MM.1S (cell line): ENCODE data around the gene REG1A.

Experiments used
- CTCF ChIP-seq: fragments of 300-600 bp; sonication (generic); IDR thresholded peaks from 2 replicates; pipeline ENCODE4 v1.5.1; 2016; ENCODE audit warnings: antibody characterized with exemption, low read length, mixed read lengths
- EZH2 ChIP-seq: fragments of 300-600 bp; sonication (generic); optimal IDR thresholded peaks from 2 replicates; pipeline ENCODE3; 2017; ENCODE audit warnings: low read depth, mild to moderate bottlenecking, antibody characterized with exemption, low read length, mixed read lengths
- EZH2phosphoT487 ChIP-seq: fragments of 300-600 bp; sonication (generic); IDR thresholded peaks from 2 replicates; pipeline ENCODE4 v1.6.1; 2018; ENCODE audit warnings: antibody characterized with exemption, low read length

GRCh38 chr2:79155826-79156476, 35.7 kb downstream of the REG1A start:
- TF ChIP-seq CTCF: no peak
- TF ChIP-seq EZH2: no peak
- no peak for TF ChIP-seq EZH2phosphoT487
